Measurements from ENCODE around the gene TNXB.
"Not testable (repeated sequence)": the region's sequence is repeated elsewhere in the genome, so short reads cannot be mapped to it uniquely, and the experiment has no call there.

The TNXB gene

DNA sequence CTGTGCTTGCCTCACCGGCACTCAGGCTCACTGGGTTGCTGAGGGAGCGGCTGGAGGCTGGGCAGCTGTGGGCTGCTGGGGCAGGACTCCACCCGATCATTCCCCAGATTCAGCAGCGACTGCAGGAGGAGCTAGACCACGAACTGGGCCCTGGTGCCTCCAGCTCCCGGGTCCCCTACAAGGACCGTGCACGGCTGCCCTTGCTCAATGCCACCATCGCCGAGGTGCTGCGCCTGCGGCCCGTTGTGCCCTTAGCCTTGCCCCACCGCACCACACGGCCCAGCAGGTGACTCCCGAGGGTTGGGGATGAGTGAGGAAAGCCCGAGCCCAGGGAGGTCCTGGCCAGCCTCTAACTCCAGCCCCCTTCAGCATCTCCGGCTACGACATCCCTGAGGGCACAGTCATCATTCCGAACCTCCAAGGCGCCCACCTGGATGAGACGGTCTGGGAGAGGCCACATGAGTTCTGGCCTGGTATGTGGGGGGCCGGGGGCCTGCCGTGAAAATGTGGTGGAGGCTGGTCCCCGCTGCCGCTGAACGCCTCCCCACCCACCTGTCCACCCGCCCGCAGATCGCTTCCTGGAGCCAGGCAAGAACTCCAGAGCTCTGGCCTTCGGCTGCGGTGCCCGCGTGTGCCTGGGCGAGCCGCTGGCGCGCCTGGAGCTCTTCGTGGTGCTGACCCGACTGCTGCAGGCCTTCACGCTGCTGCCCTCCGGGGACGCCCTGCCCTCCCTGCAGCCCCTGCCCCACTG, 68.7 kb downstream of the TNXB start:
- H3K9ac ChIP-seq (ENCODE audit: low read depth in 1 of 2, low read length in 2 of 2); H3K4me1 ChIP-seq (ENCODE audit: control insufficient read depth in 1 of 2, insufficient read depth in 2 of 2, low read length in 2 of 2); H3K9me3 ChIP-seq (ENCODE audit: control insufficient read depth in 1 of 2, low read length in 2 of 2); H3K27ac ChIP-seq (ENCODE audit: low read depth, low read length); H3K27me3 ChIP-seq (ENCODE audit: control insufficient read depth in 1 of 2, insufficient read depth in 2 of 2, low read length in 2 of 2); H3K4me3 ChIP-seq (ENCODE audit: low read depth in 1 of 2, low read length in 2 of 2); H3K36me3 ChIP-seq (ENCODE audit: control insufficient read depth in 1 of 2, insufficient read depth in 2 of 2, low read length in 2 of 2): not testable (repeated sequence)

DNA sequence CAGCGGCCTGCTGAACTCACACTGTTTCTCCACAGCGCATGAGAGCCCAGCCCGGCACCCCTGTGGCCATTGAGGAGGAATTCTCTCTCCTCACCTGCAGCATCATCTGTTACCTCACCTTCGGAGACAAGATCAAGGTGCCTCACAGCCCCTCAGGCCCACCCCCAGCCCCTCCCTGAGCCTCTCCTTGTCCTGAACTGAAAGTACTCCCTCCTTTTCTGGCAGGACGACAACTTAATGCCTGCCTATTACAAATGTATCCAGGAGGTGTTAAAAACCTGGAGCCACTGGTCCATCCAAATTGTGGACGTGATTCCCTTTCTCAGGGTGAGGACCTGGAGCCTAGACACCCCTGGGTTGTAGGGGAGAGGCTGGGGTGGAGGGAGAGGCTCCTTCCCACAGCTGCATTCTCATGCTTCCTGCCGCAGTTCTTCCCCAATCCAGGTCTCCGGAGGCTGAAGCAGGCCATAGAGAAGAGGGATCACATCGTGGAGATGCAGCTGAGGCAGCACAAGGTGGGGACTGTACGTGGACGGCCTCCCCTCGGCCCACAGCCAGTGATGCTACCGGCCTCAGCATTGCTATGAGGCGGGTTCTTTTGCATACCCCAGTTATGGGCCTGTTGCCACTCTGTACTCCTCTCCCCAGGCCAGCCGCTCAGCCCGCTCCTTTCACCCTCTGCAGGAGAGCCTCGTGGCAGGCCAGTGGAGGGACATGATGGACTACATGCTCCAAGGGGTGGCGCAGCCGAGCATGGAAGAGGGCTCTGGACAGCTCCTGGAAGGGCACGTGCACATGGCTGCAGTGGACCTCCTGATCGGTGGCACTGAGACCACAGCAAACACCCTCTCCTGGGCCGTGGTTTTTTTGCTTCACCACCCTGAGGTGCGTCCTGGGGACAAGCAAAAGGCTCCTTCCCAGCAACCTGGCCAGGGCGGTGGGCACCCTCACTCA, 69.5 kb downstream of the TNXB start:
- not testable (repeated sequence) for H3K36me3 ChIP-seq (ENCODE audit: control insufficient read depth in 1 of 2, insufficient read depth in 2 of 2, low read length in 2 of 2); H3K9ac ChIP-seq (ENCODE audit: low read depth in 1 of 2, low read length in 2 of 2); H3K9me3 ChIP-seq (ENCODE audit: control insufficient read depth in 1 of 2, low read length in 2 of 2); H3K27ac ChIP-seq (ENCODE audit: low read depth, low read length); H3K27me3 ChIP-seq (ENCODE audit: control insufficient read depth in 1 of 2, insufficient read depth in 2 of 2, low read length in 2 of 2); H3K4me1 ChIP-seq (ENCODE audit: control insufficient read depth in 1 of 2, insufficient read depth in 2 of 2, low read length in 2 of 2); H3K4me3 ChIP-seq (ENCODE audit: low read depth in 1 of 2, low read length in 2 of 2)

DNA sequence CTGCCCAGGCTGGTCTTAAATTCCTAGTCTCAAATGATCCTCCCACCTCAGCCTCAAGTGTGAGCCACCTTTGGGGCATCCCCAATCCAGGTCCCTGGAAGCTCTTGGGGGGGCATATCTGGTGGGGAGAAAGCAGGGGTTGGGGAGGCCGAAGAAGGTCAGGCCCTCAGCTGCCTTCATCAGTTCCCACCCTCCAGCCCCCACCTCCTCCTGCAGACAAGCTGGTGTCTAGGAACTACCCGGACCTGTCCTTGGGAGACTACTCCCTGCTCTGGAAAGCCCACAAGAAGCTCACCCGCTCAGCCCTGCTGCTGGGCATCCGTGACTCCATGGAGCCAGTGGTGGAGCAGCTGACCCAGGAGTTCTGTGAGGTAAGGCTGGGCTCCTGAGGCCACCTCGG, 70.3 kb downstream of the TNXB start:
- H3K9me3 ChIP-seq (ENCODE audit: control insufficient read depth in 1 of 2, low read length in 2 of 2); H3K36me3 ChIP-seq (ENCODE audit: control insufficient read depth in 1 of 2, insufficient read depth in 2 of 2, low read length in 2 of 2); H3K4me3 ChIP-seq (ENCODE audit: low read depth in 1 of 2, low read length in 2 of 2); H3K27me3 ChIP-seq (ENCODE audit: control insufficient read depth in 1 of 2, insufficient read depth in 2 of 2, low read length in 2 of 2); H3K27ac ChIP-seq (ENCODE audit: low read depth, low read length); H3K4me1 ChIP-seq (ENCODE audit: control insufficient read depth in 1 of 2, insufficient read depth in 2 of 2, low read length in 2 of 2); H3K9ac ChIP-seq (ENCODE audit: low read depth in 1 of 2, low read length in 2 of 2): not testable (repeated sequence)

DNA sequence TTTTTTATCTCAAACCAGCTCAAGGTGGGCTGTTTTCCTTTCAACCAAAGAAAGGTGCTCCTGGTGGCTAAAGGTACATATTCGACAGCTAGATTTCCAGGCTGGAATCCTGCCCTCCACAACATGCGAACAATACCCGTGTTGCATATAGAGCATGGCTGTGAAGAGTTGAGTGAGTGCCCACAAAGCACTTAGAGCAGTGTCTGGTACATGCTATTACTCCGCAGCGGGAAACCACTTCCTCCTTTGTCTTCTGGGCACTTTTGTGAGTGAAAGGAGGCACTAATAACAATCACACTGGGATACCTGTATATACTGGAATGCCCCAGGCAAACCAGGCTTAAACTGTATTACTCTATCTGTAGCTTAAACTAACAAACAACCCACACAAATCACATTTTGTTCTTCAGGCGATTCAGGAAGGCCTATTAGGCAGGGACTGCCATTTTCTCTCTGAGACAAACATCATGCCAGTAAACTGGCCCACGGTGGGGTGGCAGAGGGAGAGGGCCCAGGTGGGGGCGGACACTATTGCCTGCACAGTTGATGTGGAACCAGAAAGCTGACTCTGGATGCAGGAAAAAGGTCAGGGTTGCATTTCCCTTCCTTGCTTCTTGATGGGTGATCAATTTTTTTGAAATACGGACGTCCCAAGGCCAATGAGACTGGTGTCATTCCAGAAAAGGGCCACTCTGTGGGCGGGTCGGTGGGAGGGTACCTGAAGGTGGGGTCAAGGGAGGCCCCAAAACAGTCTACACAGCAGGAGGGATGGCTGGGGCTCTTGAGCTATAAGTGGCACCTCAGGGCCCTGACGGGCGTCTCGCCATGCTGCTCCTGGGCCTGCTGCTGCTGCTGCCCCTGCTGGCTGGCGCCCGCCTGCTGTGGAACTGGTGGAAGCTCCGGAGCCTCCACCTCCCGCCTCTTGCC, 71.3 kb downstream of the TNXB start, which contains the start of gene CYP21A2:
Gene CYP21A2, plus strand, starts transcription at position 818 of the 927 bp plus-strand sequence. Its CDS starts 8 bp downstream, at position 826.
- not testable (repeated sequence) for H3K9me3 ChIP-seq (ENCODE audit: control insufficient read depth in 1 of 2, low read length in 2 of 2); H3K4me1 ChIP-seq (ENCODE audit: control insufficient read depth in 1 of 2, insufficient read depth in 2 of 2, low read length in 2 of 2); H3K9ac ChIP-seq (ENCODE audit: low read depth in 1 of 2, low read length in 2 of 2); H3K4me3 ChIP-seq (ENCODE audit: low read depth in 1 of 2, low read length in 2 of 2); H3K27ac ChIP-seq (ENCODE audit: low read depth, low read length); H3K27me3 ChIP-seq (ENCODE audit: control insufficient read depth in 1 of 2, insufficient read depth in 2 of 2, low read length in 2 of 2); H3K36me3 ChIP-seq (ENCODE audit: control insufficient read depth in 1 of 2, insufficient read depth in 2 of 2, low read length in 2 of 2)

DNA sequence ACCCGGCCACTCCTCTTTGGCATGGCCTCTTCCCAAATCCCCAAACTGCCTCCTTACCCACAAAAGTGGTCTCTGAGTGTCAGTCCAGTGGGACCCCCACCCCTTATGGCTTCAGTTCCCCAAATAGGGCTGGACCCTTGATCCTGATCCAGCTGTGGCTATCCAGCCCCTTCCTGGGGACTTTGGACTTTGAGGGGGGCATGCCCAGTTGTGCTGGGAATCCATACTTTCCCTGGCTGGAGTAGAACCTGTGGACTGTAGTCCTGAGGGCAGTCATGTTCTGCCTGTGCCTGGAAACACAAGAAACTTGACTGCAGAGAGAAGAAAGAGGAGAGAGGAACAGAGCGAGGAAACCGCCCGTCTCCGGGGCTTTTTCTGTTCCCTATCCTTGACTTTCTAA, 72.0 kb downstream of the TNXB start:
- H3K36me3 ChIP-seq (ENCODE audit: control insufficient read depth in 1 of 2, insufficient read depth in 2 of 2, low read length in 2 of 2); H3K4me3 ChIP-seq (ENCODE audit: low read depth in 1 of 2, low read length in 2 of 2); H3K27me3 ChIP-seq (ENCODE audit: control insufficient read depth in 1 of 2, insufficient read depth in 2 of 2, low read length in 2 of 2); H3K27ac ChIP-seq (ENCODE audit: low read depth, low read length); H3K4me1 ChIP-seq (ENCODE audit: control insufficient read depth in 1 of 2, insufficient read depth in 2 of 2, low read length in 2 of 2); H3K9ac ChIP-seq (ENCODE audit: low read depth in 1 of 2, low read length in 2 of 2); H3K9me3 ChIP-seq (ENCODE audit: control insufficient read depth in 1 of 2, low read length in 2 of 2): not testable (repeated sequence)

DNA sequence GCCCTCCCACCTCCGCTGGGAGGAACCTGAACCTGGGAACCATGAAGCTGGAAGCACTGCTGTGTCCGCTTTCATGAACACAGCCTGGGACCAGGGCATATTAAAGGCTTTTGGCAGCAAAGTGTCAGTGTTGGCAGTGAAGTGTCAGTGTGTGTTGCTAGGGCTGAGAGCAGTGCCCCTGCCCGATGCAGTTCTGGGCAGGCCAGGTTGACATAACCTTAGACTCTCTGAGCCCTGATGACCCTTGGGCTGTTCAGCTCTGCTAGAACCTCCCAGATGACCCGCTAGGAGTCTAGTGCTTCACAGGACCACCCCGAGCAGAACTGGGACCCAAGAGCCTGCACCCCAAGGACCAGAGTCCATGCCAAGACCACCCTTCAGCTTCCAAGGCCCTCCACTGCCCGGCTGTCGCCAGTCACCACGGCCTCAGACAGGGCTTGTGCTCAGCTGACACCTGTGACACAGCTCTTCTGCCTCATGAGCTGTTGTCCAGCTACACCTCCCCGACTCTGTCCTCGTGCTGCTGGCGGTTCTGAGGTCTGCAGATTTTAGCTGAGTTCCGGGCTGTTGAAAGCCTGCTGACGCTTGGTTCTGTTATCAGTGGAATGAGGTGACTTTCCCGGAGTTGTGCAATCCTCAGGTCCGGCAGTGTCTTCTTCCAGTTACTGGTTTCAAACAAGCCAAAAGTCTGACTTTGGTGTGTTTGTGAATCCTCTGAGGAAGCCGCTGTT, 73.7 kb downstream of the TNXB start:
- not testable (repeated sequence) for H3K27me3 ChIP-seq (ENCODE audit: control insufficient read depth in 1 of 2, insufficient read depth in 2 of 2, low read length in 2 of 2); H3K4me1 ChIP-seq (ENCODE audit: control insufficient read depth in 1 of 2, insufficient read depth in 2 of 2, low read length in 2 of 2); H3K36me3 ChIP-seq (ENCODE audit: control insufficient read depth in 1 of 2, insufficient read depth in 2 of 2, low read length in 2 of 2); H3K27ac ChIP-seq (ENCODE audit: low read depth, low read length); H3K9me3 ChIP-seq (ENCODE audit: control insufficient read depth in 1 of 2, low read length in 2 of 2); H3K9ac ChIP-seq (ENCODE audit: low read depth in 1 of 2, low read length in 2 of 2); H3K4me3 ChIP-seq (ENCODE audit: low read depth in 1 of 2, low read length in 2 of 2)

DNA sequence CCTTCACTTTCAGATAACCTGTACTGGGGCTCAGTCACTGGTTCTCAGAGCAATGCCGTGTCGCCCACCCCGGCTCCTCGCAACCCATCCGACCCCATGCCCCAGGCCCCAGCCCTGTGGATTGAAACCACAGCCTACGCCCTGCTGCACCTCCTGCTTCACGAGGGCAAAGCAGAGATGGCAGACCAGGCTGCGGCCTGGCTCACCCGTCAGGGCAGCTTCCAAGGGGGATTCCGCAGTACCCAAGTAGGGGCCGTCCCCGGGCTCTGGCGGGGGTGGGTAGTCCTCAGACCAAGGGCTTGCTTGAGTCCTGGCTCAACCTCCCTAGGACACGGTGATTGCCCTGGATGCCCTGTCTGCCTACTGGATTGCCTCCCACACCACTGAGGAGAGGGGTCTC, 79.6 kb downstream of the TNXB start:
- H3K9ac ChIP-seq (ENCODE audit: low read depth in 1 of 2, low read length in 2 of 2); H3K9me3 ChIP-seq (ENCODE audit: control insufficient read depth in 1 of 2, low read length in 2 of 2); H3K27ac ChIP-seq (ENCODE audit: low read depth, low read length); H3K4me3 ChIP-seq (ENCODE audit: low read depth in 1 of 2, low read length in 2 of 2); H3K36me3 ChIP-seq (ENCODE audit: control insufficient read depth in 1 of 2, insufficient read depth in 2 of 2, low read length in 2 of 2); H3K27me3 ChIP-seq (ENCODE audit: control insufficient read depth in 1 of 2, insufficient read depth in 2 of 2, low read length in 2 of 2); H3K4me1 ChIP-seq (ENCODE audit: control insufficient read depth in 1 of 2, insufficient read depth in 2 of 2, low read length in 2 of 2): not testable (repeated sequence)

DNA sequence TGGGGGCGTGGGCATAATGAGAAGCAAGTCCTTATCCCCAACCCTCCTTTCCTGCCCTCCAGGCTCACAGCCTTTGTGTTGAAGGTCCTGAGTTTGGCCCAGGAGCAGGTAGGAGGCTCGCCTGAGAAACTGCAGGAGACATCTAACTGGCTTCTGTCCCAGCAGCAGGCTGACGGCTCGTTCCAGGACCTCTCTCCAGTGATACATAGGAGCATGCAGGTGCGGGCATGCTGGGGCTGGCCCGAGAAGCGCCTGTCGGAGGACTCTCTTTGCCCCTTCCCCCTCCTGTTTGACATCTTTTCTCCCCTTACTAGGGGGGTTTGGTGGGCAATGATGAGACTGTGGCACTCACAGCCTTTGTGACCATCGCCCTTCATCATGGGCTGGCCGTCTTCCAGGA, 80.5 kb downstream of the TNXB start:
- not testable (repeated sequence) for H3K4me3 ChIP-seq (ENCODE audit: low read depth in 1 of 2, low read length in 2 of 2); H3K4me1 ChIP-seq (ENCODE audit: control insufficient read depth in 1 of 2, insufficient read depth in 2 of 2, low read length in 2 of 2); H3K27me3 ChIP-seq (ENCODE audit: control insufficient read depth in 1 of 2, insufficient read depth in 2 of 2, low read length in 2 of 2); H3K9ac ChIP-seq (ENCODE audit: low read depth in 1 of 2, low read length in 2 of 2); H3K9me3 ChIP-seq (ENCODE audit: control insufficient read depth in 1 of 2, low read length in 2 of 2); H3K36me3 ChIP-seq (ENCODE audit: control insufficient read depth in 1 of 2, insufficient read depth in 2 of 2, low read length in 2 of 2); H3K27ac ChIP-seq (ENCODE audit: low read depth, low read length)

DNA sequence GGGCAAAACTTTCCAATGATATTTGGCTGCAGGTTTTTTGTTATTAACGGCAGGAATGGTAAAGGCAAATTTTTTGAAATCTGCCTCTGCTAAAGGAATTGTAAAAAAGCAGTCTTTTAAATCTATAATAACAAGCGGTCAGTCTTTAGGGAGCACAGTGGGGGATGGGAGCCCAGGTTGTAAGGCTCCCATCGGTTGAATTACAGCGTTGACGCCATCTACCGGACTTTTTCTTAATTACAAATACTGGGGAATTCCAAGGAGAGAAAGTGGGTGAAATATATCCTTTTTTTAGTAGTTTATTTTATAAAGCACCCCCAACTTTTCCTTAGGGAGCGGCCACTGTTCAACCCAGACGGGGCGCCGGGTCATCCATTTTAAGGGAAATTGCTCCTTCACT, 87.0 kb downstream of the TNXB start:
- H3K4me3 ChIP-seq (ENCODE audit: low read depth in 1 of 2, low read length in 2 of 2); H3K27ac ChIP-seq (ENCODE audit: low read depth, low read length); H3K4me1 ChIP-seq (ENCODE audit: control insufficient read depth in 1 of 2, insufficient read depth in 2 of 2, low read length in 2 of 2); H3K27me3 ChIP-seq (ENCODE audit: control insufficient read depth in 1 of 2, insufficient read depth in 2 of 2, low read length in 2 of 2); H3K36me3 ChIP-seq (ENCODE audit: control insufficient read depth in 1 of 2, insufficient read depth in 2 of 2, low read length in 2 of 2); H3K9me3 ChIP-seq (ENCODE audit: control insufficient read depth in 1 of 2, low read length in 2 of 2); H3K9ac ChIP-seq (ENCODE audit: low read depth in 1 of 2, low read length in 2 of 2): not testable (repeated sequence)

Data from duodenal mucosa (tissue), 2 donors.